GM23248 (cell line): ENCODE data around the gene AASDH.

ENCODE experiments used
- EZH2 ChIP-seq: fragments of 200-600 bp; sonication (generic); IDR thresholded peaks from 2 replicates; pipeline ENCODE4 v1.6.1; 2018; ENCODE audit warnings: antibody characterized with exemption, mild to moderate bottlenecking; ENCODE audit not compliant: insufficient read depth, poor library complexity, severe bottlenecking
- EZH2phosphoT487 ChIP-seq: fragments of 200-600 bp; sonication (generic); IDR thresholded peaks from 2 replicates; pipeline ENCODE4 v1.6.1; 2018; ENCODE audit warnings: antibody characterized with exemption, moderate library complexity, mild to moderate bottlenecking, low read depth; ENCODE audit not compliant: insufficient read depth

DNA sequence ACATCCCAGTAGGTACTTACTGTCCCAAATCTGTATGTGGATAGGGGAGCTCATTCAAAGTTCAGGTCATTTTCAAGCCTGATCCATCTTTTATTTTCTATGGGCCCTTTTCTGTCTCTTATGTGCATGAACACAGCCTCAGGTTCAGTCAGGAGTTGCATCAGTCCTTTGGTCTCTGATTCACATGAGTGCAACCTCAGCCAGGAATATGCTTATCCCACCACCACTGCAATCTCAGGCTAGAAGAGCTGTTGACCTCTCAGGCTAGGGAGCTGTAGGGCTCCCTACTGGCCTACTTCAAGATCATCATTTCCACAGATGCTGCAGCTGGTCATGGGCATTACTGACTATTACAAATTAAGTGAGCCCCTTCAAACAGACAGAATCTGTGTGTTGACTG, 27.2 kb downstream of the AASDH start:
- TF ChIP-seq EZH2phosphoT487 = no peak
- no peak for TF ChIP-seq EZH2
